Activated CD4-positive, alpha-beta T cell treated with anti-CD3 and anti-CD28 coated beads, Interleukin-2, amount 50 U/mL, for 1 hour (primary cell): ENCODE data around the gene BPI.
"Not testable (repeated sequence)": the region's sequence is repeated elsewhere in the genome, so short reads cannot be mapped to it uniquely, and the experiment has no call there.

Source experiments
- DNase-seq: peaks from one replicate; pipeline ENCODE4 v3.0.0-alpha.2; 2020

BPI gene

DNA sequence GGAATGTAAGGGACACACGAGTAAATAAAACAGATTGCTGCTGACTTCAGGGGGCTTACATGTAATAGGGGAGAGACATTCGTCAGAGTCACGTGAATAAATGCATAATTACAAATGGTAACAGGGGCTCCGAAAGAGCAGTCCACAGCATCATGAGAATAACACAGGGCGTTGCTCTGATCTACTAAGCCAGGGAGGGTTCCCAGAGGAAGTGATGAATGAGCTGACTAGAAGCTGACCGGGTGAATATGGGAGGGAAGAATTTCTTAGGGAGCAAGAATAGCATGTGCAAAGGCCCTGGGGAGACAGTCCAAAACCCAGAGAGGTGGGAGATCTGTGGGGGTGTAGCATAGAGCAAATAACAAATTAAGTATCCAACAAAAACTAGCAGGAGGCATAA is 2.4 kb downstream of the BPI start:
- no peak for DNase-seq

DNA sequence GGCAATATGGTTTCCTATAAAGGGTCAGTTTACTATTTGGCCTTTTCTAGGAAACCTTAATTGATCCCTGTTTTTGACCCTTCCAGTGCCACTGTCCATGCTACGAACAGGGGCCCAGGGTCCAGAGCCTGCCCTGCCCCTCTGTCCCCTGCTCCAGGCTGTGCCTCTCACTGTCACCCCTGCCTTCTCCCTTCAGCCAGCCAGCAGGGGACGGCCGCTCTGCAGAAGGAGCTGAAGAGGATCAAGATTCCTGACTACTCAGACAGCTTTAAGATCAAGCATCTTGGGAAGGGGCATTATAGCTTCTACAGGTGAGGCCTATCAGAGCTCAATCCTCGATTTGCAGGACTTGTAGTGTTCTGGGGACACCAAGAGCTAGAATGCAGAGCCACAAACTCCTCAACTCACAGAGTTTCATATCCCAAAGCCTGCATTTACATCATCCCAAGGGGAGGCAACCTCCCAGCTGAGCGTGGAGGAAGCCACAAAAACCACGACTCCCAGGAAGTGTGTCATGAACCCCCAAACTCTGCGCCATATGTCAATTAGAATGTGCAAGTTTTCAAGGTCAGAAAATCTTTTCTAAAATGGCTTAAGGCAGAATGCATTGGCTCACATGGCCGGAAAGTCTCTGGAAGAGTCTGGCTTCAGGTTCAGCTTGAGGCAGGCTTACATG is 3.6 kb downstream of the BPI start:
- no peak for DNase-seq

DNA sequence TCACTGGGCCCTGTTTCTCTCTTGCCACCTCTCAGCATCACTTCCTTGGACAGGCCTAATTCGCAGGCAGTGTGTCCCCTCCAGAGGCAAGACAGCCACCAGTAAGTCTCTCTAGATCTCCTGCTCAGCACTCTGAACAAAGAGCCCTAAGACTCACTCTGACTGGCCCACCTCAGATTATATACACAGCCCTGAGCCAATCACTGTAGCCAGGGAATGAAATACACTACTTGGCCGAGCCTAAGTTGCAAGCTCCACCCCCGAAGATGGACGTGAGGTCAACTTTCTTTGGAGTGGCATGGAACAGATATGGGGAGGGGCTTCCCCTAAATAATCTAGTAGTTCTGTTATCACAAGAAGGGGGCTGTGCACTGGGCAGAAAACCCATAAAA is 4.1 kb downstream of the BPI start:
- no peak for DNase-seq

DNA sequence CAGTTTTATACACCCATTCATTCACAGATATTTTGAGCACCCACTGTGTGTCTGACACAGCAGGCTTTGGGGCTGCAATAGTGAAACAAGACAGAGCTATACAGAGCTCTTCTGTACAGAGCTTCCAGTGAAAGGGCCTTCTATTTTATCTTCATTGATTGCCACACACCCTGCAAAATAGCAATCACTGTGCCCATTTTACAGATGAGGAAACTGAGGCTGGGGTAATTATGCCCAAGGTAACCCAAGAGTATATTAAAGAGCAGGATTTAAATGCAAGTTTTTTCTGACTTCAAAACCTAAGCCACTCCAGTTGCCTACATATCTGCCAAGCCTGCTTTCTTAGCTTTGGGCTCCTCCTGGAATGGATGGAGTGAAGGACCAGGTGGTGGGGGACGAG is 4.5 kb downstream of the BPI start:
- no peak for DNase-seq

DNA sequence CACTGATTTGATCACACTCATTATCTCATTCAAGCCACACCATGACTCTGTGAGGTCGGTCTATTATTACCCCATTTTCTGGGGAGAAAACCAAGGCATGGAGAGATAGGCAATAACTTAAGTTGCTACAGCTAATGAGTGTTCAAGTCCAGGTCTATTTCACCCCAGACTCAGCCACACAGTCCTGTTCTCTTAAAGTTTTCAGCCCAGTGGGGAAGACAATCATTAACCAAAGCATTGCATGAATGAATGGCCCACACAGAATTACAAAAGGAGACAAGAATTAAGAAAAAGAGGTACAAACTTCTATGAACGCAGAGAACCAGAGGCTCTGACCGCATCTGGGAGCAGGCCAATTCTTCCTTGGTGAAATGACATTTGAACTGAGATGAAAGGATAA is 7.1 kb downstream of the BPI start:
- DNase-seq, result no peak

DNA sequence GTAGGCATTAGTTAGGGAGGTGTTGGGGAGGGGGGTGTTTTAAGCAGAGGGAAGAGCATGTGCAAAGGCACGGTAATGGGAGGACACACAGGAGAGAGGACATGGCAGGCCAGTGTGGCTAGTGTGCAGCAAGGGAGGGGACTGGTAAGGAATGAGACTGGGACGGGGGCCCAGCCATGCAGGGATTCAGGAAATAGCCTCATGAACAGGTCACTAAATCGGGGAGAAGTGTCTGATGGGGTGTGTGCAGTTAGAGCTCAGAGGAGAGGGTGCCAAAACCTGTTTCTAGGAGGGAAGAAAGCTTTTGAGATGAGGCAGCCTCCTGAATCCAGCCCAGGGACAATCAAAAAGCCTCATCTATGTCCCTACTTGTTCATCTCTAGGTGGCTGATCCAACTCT is 7.5 kb downstream of the BPI start:
- DNase-seq, result no peak

DNA sequence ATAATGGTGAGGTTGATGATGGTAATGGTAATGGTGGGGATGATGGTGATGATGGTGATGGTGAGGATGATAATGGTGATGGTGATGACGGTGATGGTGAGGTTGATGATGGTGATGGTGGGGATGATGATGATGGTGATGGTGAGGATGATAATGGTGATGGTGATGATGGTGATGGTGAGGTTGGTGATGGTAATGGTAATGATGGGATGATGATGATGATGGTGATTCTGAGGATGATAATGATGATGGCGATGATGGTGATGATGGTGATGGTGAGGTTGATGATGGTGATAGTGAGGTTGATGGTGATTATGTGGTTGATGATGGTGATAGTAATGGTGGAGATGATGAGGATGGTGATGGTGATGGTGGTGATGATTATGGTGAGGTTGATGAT is 9.7 kb downstream of the BPI start:
- DNase-seq, result no peak

DNA sequence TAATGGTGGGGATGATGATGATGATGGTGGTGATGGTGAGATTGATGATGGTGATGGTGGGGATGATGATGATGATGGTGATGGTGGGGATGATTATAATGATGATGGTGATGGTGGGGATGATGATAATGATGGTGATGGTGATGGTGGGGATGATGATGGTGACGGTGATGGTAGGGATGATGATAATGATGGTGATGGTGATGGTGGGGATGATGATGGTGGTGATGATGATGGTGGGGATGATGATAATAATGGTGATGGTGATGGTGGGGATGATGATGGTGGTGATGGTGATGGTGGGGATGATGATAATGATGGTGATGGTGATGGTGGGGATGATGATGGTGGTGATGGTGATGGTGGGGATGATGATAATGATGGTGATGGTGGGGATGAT is 10.4 kb downstream of the BPI start:
- DNase-seq, result not testable (repeated sequence)

DNA sequence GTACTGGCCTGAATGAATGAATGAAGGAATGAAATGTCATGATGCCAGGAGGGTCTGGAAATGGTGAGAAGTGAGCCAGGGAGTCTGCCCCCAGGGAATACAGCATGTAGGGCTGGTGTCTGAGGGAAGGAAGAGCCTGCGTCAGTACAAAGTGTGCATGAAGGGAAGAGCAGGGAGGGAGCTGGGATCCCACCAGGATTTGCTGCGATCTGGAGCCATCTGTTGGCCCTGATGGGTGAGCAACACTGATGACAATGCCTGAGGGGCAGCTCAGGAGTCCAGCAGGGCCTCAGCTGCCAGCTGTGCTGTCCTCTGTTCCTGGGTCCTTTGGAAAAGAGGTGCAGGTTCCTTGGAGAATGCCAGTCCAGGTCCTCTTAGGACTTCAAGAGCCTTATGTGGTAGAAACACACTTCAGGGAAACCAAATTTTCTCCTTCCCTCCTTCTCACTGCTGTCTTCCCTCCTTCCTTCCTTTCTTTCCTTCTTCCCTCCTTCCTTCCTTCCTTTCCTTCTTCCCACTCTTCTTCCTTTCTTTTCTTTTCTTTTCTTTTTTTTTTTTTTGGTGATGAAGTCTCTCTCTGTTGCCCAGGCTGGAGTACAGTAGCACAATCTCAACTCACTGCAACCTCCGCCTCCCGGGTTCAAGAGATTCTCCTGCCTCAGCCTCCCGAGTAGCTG is 11.5 kb downstream of the BPI start:
- DNase-seq, result no peak

DNA sequence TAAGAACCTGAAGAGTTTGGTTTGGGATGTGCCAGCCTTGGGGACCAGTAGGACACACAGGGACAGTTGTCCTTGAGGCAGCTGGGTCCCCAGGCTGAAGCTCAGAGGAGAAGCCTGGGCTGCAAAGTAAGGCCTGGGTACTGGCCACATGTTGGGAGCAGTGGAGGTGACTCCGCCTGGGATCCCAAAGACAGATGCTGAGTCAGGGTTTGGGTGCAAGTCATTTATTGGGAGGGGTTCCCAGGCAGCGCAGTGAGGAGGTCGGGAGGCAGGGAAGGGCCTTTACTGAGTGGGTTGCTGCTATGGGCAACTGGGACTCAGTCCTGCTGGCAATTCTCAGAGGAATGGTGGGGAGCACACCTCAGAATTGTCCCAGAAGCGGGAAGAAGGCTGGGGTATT is 12.4 kb downstream of the BPI start:
- no peak for DNase-seq

DNA sequence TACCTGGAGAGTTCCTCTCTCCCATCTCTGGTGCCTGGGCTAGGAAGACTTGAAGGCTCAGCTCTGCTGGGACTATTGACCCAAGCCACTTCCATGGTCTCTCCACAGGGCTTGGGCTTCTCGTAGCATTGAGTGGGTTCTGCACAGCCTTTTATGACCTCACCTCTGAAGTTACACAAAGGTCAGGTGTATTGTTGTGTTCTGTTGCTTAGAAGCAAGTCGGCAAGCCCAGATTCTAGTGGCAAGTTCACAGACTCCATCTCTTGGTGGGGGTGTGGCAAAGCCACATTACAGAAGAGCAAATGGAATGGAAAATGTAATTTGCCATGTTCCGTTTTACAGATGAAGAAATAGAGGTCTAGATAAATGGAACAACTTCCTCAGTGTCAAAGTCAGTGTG is 13.5 kb downstream of the BPI start:
- no peak for DNase-seq

DNA sequence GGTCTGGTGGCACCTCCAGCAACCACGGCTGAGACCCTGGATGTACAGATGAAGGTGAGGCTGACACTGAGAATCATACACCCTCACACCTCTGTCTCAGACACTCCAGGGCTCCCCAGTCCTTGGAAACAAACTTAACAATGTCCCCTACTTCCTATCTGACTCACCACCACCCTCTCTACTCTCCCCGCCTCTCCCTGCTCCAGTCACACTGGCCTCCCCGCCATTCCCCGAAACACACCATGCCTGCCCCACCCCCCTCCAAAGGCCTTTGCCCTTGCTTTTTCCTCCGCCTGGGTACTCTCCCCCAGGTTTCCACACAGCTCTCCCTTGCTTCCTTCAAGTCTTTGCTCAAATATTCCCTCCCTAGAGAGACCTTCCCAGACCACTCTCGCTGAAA is 16.3 kb downstream of the BPI start:
- no peak for DNase-seq

DNA sequence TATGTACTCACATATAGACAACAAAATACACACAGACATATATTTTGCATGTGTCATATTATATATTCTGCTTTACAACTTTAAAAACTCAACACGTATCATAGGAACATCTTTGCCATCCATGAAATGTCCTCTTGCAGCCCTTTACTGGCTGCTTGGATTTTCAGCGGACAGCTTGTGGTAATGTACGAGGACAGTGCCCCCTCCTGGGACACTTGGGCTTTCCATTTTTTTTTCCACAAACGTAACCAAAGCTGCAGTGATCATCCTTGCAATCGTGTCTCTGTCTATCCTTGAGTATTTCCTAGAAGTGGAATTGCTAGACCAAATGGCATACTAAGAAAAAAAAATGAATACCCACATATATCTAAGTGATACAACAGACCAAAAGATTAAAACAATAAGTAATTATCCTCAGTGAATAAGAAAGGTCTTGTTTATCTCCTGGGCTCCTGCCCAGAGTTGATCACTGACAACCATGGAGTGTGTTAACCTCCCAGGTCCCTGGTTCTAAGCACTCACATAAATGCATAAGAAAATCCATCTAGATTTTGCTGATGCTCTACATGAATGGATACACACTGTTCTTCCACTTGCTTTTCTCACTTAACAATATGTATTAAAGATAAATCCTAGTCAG is 18.1 kb downstream of the BPI start:
- no peak for DNase-seq

DNA sequence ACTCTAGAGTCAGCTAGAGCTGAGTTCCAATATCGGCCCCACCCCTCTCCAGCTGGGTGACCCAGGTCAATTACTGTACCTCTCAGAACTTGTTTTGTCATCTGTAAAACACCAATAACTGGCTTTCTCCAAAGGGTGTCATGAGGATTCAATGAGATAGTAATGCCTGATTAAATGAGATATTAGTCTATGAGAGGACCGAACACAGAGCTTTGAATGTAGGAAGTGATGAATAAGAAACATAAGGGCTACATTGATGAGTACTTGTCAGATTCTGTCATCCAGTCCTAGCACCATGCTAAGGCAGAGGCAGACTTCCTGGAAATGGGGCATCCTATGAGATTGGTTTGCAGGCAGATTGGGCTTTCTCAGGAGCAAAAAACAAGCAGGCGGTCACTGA is 20.2 kb downstream of the BPI start:
- no peak for DNase-seq

DNA sequence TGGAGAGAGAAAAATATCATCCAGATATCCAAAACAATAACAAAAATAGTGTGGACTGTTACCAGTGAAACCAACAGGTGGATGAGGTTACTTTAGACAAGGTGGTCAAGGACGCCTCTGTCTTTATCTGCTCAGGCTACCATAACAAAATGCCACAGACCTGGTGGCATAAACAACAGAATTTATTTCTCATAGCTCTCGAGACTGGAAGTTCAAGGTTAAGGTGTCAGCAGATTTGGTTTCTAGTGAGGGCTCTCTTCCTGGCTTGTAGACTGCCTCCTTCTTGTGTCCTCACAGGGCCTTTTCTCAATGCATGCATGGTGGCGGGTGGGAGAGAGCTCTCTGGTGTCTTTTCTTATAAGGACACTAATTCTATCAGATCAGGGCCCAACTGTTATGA is 21.2 kb downstream of the BPI start:
- DNase-seq, result no peak

DNA sequence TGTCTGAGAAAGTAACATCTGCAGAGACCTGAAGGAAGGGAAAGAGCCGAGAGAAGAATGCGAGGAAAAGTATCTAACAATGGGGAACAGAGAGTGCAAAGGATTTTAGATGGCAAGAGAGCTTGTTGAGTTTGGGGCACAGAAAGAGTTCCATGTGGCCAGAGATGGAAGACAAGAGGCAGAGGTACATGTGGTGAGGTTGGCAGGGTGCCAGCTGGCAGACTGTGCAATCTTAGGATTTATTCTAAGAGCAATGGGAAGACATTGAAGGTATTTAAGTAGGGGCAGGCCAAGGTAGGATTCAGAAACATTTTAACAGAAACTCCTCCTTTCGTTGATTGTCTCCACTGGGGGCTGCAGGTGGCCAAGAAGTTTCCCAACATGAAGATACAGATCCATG is 21.9 kb downstream of the BPI start:
- no peak for DNase-seq

DNA sequence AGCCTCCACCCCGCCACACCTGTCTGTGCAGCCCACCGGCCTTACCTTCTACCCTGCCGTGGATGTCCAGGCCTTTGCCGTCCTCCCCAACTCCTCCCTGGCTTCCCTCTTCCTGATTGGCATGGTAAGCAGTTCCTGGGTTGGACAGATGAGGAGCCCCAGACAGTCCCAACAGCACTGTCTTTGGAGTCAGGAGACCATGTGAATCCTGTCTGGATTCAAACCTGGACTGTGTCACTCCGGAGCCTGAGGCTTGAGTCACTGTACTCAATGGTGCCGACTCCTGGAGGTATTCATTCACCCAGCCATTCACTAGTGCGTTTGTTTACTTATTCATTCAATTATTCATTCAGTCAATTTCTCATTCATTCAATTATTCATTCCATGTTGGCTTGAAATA is 22.4 kb downstream of the BPI start:
- no peak for DNase-seq

DNA sequence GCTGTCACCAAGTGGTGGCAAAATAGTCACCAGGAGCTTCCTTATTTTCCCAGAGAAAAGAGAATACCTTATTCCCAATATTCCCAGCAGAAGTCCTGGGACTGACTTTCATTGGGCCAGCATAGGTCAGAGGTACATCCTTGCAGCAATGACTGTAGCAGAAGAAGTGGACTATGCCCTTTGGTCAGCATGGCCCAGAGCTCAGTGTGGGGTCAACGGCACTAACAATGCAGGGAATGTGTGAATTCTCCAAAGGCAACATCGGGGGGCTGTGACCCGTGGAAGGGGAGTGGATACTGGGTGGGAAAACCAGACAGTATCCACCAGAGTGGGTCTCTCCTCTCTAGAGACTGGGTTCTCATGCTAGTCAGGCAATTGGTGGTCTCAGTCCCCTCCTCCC is 26.7 kb downstream of the BPI start:
- no peak for DNase-seq

DNA sequence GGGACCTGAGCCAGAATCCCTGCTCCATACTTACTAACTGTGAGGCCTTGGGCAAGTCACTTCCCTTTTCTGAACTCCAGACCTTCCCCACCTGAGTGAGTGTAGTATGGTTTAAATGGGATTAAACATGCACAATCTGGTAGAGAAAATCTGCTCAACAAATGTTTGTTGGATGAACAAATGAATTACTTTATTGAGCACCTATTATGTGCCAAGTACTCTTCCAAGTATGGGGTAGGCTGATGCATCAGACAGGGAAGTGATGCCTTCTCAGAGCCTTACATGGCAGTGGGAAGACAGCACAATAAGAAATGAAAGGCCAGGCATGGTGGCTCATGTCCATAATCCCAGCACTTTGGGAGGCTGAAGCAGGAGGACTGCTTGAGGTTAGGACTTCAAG is 27.3 kb downstream of the BPI start:
- no peak for DNase-seq

DNA sequence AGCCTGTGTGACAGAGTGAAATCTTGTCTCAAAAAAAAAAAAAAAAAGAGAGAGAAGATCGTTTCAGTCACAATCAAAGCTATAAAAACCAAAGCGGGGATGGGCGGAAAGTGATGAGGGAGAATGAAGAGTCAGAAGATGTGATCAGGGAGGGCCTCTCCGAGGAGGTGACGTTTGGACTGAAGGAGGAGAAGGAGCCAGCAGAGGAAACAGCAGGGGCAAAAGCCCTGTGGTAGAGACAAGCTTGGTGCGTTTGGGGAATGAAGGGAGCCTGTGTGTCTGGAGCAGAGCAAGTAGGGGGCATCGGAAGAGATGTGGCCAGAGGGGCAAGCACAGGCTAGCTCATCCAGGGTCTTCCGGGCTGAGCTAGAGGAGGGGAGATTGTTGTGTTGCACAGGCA is 27.9 kb downstream of the BPI start:
- no peak for DNase-seq

DNA sequence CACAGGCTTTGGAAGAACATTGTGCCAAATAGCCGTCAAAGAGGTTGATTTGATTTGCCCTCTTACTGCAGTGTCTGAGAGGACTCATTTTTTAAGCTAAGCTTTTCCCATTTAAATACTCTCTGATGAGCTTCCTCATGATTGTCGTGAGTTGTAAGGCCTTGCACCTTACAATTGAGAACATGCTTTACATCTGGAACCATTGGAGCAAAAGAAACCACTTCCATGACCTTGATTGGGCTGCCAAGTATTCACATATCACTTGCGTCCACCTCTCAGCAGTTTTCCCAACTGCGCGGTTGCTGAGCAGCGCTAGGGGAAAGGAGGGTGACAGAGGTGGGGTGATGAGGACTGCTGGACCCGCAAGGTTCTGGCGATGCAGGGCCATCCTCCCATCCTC is 30.1 kb downstream of the BPI start:
- DNase-seq, result no peak

DNA sequence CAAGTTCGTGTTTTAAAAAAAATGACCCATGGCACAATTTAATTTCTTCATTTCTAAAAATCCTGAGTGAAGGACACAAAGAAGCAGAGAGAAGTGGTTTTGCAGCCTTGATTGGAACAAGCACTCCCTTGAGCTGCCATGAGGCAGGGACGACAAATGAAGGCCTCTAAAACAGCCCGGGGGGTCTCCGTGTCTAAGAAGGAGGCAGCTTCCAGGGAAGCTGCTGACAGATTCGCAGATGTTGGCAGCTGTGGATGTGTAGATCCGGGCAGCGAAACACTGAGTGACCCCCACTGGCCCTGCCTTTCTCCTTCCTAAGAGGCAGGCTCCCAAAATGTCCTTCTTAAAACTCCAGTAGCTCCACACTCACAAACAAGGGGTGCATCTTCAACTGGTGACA is 32.8 kb downstream of the BPI start:
- no peak for DNase-seq

DNA sequence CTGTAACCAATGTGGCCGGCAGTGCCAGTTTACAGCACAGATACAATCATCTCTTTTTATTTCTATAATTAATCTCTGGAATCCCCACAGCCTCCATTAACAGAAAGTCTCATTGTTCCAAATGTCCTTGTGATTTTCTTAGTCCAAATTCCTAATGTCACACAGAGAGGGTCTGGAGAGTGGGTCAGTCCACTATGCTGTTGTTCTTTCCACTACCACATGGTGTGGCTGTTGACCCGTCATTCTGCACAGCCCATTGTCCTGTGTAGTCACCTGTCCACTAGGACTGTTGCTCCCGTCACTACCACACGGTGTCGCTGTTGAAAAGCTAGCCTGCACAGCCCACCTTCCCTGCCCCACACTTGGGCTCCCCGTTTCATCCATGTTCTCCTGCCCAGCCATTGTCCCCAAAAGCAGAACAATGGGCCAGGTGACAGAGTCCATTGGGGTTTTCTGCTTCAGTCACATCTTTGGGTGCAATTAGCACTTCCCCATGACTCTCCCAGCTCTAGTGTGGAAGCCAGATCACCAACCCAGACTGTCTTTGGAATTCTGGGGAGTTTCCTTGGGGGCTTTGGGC is 33.7 kb downstream of the BPI start:
- DNase-seq, result no peak

DNA sequence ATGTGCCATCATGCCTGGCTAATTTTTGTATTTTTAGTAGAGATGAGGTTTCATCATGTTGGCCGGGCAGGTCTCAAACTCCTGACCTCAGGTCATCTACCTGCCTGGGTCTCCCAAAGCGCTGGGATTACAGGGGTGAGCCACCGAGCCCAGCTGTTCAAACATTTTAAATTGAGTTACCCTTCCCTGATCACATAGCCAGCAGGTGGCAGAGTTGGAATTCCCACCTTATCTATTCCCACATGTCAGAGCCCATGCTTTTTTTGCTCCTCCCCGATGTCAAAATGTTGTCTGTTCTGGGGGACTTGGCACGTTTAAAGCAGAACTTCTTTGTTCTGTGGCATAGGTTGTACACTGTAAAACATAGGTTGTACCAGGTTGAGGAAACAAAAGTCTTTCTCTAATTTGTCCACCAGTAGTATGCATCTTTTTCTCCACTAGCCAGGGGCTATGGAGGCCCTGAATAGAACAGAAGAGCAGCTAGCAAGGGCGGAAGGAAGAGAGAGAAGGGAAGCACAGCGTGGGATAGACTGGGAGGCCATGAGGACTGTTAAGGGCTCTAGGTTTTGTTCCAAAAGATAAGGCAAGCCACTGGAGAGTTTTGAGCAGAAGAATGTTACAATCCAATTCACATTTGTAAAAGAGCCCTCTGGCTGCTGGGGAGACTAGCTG is 35.0 kb downstream of the BPI start:
- no peak for DNase-seq
